Pulmonary artery endothelial cell (primary cell): ENCODE results near the gene FAM24B. TPM values are rescaled to one million over a fixed set of nuclear protein-coding genes. Genes with fewer than 3 reads are reported as not detected.
A peak's percentile ranks its signal among the peaks of the same experiment; 100 is the strongest.
"Not testable (repeated sequence)": the region's sequence is repeated elsewhere in the genome, so short reads cannot be mapped to it uniquely, and the experiment has no call there.

ENCODE experiments used
- DNase-seq: peaks from one replicate; pipeline ENCODE4 v3.0.0-alpha.2; 2011; ENCODE audit warnings: low read depth, low spot score
- total RNA-seq: library from RNA; depleted of rRNA; stranded (reverse); fragments of >200 nt; gene quantifications from 2 replicates; pipeline ENCODE4 v1.2.3, GENCODE V29; 2014

Gene FAM24B
- total RNA-seq = 7.1 and 7.9 TPM in 2 replicates

- peak; percentile 93 for DNase-seq
Observed at GRCh38 chr10:122879339-122880273, at the start of gene FAM24B. Gene FAM24B, minus strand, starts transcription at chr10:122879581. Its CDS starts 29,066 bp downstream, at chr10:122850515.

GRCh38 chr10:122915700-122916099, 36.3 kb upstream of the FAM24B start:
- DNase-seq = no peak

GRCh38 chr10:122911889-122912484, 32.6 kb upstream of the FAM24B start:
- no peak for DNase-seq

- no peak for DNase-seq
Observed at GRCh38 chr10:122910310-122910709, 30.9 kb upstream of the FAM24B start, which contains the start of gene FAM24A. Gene FAM24A, plus strand, starts transcription at chr10:122910610. Its CDS starts 1,025 bp downstream, at chr10:122911635.

- not testable (repeated sequence) for DNase-seq
Observed at GRCh38 chr10:122903861-122904260, 24.5 kb upstream of the FAM24B start.

GRCh38 chr10:122894261-122894944, 15.0 kb upstream of the FAM24B start:
- no peak for DNase-seq

- no peak for DNase-seq
Observed at GRCh38 chr10:122884166-122884565, 4.8 kb upstream of the FAM24B start.

- DNase-seq = no peak
Observed at GRCh38 chr10:122882766-122883165, 3.4 kb upstream of the FAM24B start.

- DNase-seq = peak; percentile 24
Observed at GRCh38 chr10:122878799-122879338, 512 bp downstream of the FAM24B start.

- DNase-seq = no peak
Observed at GRCh38 chr10:122877264-122877663, 2.1 kb downstream of the FAM24B start.

- no peak for DNase-seq
Observed at GRCh38 chr10:122876467-122876855, 2.9 kb downstream of the FAM24B start.

GRCh38 chr10:122875843-122876466, 3.4 kb downstream of the FAM24B start:
- DNase-seq = no peak

GRCh38 chr10:122871947-122872346, 7.4 kb downstream of the FAM24B start:
- DNase-seq = not testable (repeated sequence)

- not testable (repeated sequence) for DNase-seq
Observed at GRCh38 chr10:122868768-122869167, 10.6 kb downstream of the FAM24B start.

- DNase-seq = not testable (repeated sequence)
Observed at GRCh38 chr10:122866757-122867482, 12.5 kb downstream of the FAM24B start.

GRCh38 chr10:122864901-122865300, 14.5 kb downstream of the FAM24B start:
- no peak for DNase-seq

GRCh38 chr10:122864194-122864592, 15.2 kb downstream of the FAM24B start:
- DNase-seq = no peak

- DNase-seq = no peak
Observed at GRCh38 chr10:122863216-122864193, 15.9 kb downstream of the FAM24B start.

GRCh38 chr10:122861711-122862161, 17.6 kb downstream of the FAM24B start:
- DNase-seq = no peak
